Measurements from ENCODE around the gene NBEA. TPM values are rescaled to one million over a fixed set of nuclear protein-coding genes. Genes with fewer than 3 reads are reported as not detected.

NBEA gene
- total RNA-seq, 1 experiment from 2014 or later, result 4.4 TPM

GRCh38 chr13:35502456-35502855 is 560.4 kb downstream of the NBEA start:
- no peak overlapping the region for H3K4me2 ChIP-seq (ENCODE audit: low read length)

GRCh38 chr13:35512271-35512920 is 570.3 kb downstream of the NBEA start:
- no peaks in the 10 kb centered on the region for H3K9me3 ChIP-seq (ENCODE audit: low read length)
- H3K9me2 ChIP-seq (replicated peaks; ENCODE audit: low read length), result no peaks in the 10 kb centered on the region
- POLR2A ChIA-PET (ENCODE audit: unreplicated experiment), result no interaction called here
- no peak overlapping the region for H3K9ac ChIP-seq (ENCODE audit: low read length)
- no peak overlapping the region for H2AFZ ChIP-seq (ENCODE audit: low read length)
- H3K4me2 ChIP-seq (ENCODE audit: low read length), result peak overlapping the region; percentile 57
- no peak for TF ChIP-seq EZH2 (IDR thresholded peaks at IDR 0.05; ENCODE audit: low read length, unreplicated experiment)
- TF ChIP-seq CTCF (conservative IDR thresholded peaks at IDR 0.05; ENCODE audit: low read depth, low read length), result no peak
- H3K36me3 ChIP-seq (ENCODE audit: low read depth, low read length), result no peaks in the 10 kb centered on the region
- CTCF ChIA-PET, result interaction anchor here (0.6 kb wide), 1 partner anchor 156 kb away, joined by 4 read pairs; no protein-coding TSS in a partner anchor
- no peaks in the 10 kb centered on the region for H3K79me2 ChIP-seq (ENCODE audit: low read length)
- DNase-seq (peak; percentile 92), ATAC-seq (peak; percentile 99)
- H3K27ac ChIP-seq (ENCODE audit: low read length), result peak overlapping the region; percentile 58
- peaks cover 12% of the 10 kb centered on the region for H3K4me1 ChIP-seq (ENCODE audit: insufficient read depth, low read length)
- H3K27me3 ChIP-seq (ENCODE audit: low read length), result no peaks in the 10 kb centered on the region
- H4K20me1 ChIP-seq (ENCODE audit: low read length), result no peaks in the 10 kb centered on the region
- intact Hi-C loops (cut with micrococcal nuclease), result no loop called here
- H3F3A ChIP-seq (ENCODE audit: low read length, unreplicated experiment), result peaks cover 4% of the 10 kb centered on the region
- no TSS peak for BruUV-seq (replicated peaks)
- H3K4me3 ChIP-seq (ENCODE audit: low read length), result no peak overlapping the region

More at GRCh38 chr13:35502456-35502855, 560.4 kb downstream of the NBEA start:
- Histone ChIP-seq H3K79me2 (ENCODE audit: low read length) (no peaks in the 10 kb centered on the region), H3K27me3 (ENCODE audit: low read length) (no peaks in the 10 kb centered on the region), H3F3A (ENCODE audit: low read length, unreplicated experiment) (no peaks in the 10 kb centered on the region), H3K36me3 (ENCODE audit: low read depth, low read length) (no peaks in the 10 kb centered on the region), H3K27ac (ENCODE audit: low read length) (no peak overlapping the region), H3K9me2 (replicated peaks; ENCODE audit: low read length) (no peaks in the 10 kb centered on the region), H4K20me1 (ENCODE audit: low read length) (no peaks in the 10 kb centered on the region), H2AFZ (ENCODE audit: low read length) (no peak overlapping the region), H3K9me3 (ENCODE audit: low read length) (no peaks in the 10 kb centered on the region), H3K4me3 (ENCODE audit: low read length) (no peak overlapping the region), H3K9ac (ENCODE audit: low read length) (no peak overlapping the region), H3K4me1 (ENCODE audit: insufficient read depth, low read length) (0 out of 2 replicates have a peak, but pooled peaks cover 3% of the 10 kb centered on the region)
- DNase-seq, result no peak
- no peak for TF ChIP-seq EZH2 (IDR thresholded peaks at IDR 0.05; ENCODE audit: low read length, unreplicated experiment)
- ChIA-PET CTCF (no interaction called here), POLR2A (ENCODE audit: unreplicated experiment) (no interaction called here)
- ATAC-seq, result no peak
- no TSS peak for BruUV-seq (replicated peaks)
- intact Hi-C loops (cut with micrococcal nuclease), result no loop called here

GRCh38 chr13:35514061-35514477 is 572.0 kb downstream of the NBEA start:
- ChIA-PET POLR2A (ENCODE audit: unreplicated experiment) (no interaction called here), CTCF (no interaction called here)
- no peaks in the 10 kb centered on the region for H3K36me3 ChIP-seq (ENCODE audit: low read depth, low read length)
- H2AFZ ChIP-seq (ENCODE audit: low read length), result no peak overlapping the region
- peaks cover 12% of the 10 kb centered on the region for H3K4me1 ChIP-seq (ENCODE audit: insufficient read depth, low read length)
- H3K9ac ChIP-seq (ENCODE audit: low read length), result no peak overlapping the region
- intact Hi-C loops (cut with micrococcal nuclease), result no loop called here
- no peak overlapping the region for H3K27ac ChIP-seq (ENCODE audit: low read length)
- ATAC-seq (no peak), DNase-seq (no peak)
- H4K20me1 ChIP-seq (ENCODE audit: low read length), result no peaks in the 10 kb centered on the region
- no peaks in the 10 kb centered on the region for H3K9me3 ChIP-seq (ENCODE audit: low read length)
- no peaks in the 10 kb centered on the region for H3K79me2 ChIP-seq (ENCODE audit: low read length)
- no TSS peak for BruUV-seq (replicated peaks)
- H3F3A ChIP-seq (ENCODE audit: low read length, unreplicated experiment), result peaks cover 4% of the 10 kb centered on the region
- H3K9me2 ChIP-seq (replicated peaks; ENCODE audit: low read length), result no peaks in the 10 kb centered on the region
- H3K27me3 ChIP-seq (ENCODE audit: low read length), result no peaks in the 10 kb centered on the region
- H3K4me2 ChIP-seq (ENCODE audit: low read length), result no peak overlapping the region
- H3K4me3 ChIP-seq (ENCODE audit: low read length), result no peak overlapping the region
- TF ChIP-seq EZH2phosphoT487 (IDR thresholded peaks at IDR 0.05; ENCODE audit: borderline replicate concordance, low read length) (no peak), CTCF (conservative IDR thresholded peaks at IDR 0.05; ENCODE audit: low read depth, low read length) (no peak), EZH2 (IDR thresholded peaks at IDR 0.05; ENCODE audit: low read length, unreplicated experiment) (no peak)
